Stomach smooth muscle (tissue), 2 donors: ENCODE results near the gene TICAM1.
"Not testable (repeated sequence)": the region's sequence is repeated elsewhere in the genome, so short reads cannot be mapped to it uniquely, and the experiment has no call there.

Source experiments
- H3K27ac ChIP-seq: one replicate; pipeline ENCODE4 v1.7.0; 2013; ENCODE audit warnings: mild to moderate bottlenecking, low read length, inconsistent platforms
- H3K27me3 ChIP-seq, 2 donors: one replicate each; pipeline ENCODE4 v1.7.0; 2013; ENCODE audit warnings: low read length in 2 of 2; ENCODE audit not compliant: insufficient read depth in 2 of 2, control insufficient read depth in 1 of 2
- H3K36me3 ChIP-seq, 2 donors: one replicate each; pipeline ENCODE4 v1.7.0; 2013; ENCODE audit warnings: low read length in 2 of 2; ENCODE audit not compliant: control insufficient read depth in 2 of 2, insufficient read depth in 2 of 2
- H3K4me1 ChIP-seq: one replicate; pipeline ENCODE4 v1.7.0; 2013; ENCODE audit warnings: low read length; ENCODE audit not compliant: control insufficient read depth, insufficient read depth
- H3K4me3 ChIP-seq, 2 donors: one replicate each; pipeline ENCODE4 v1.7.0; 2013; ENCODE audit warnings: low read length in 2 of 2
- H3K9ac ChIP-seq, 2 donors: one replicate each; pipeline ENCODE4 v1.7.0; 2013; ENCODE audit warnings: low read length in 2 of 2, mild to moderate bottlenecking in 1 of 2
- H3K9me3 ChIP-seq, 2 donors: one replicate each; pipeline ENCODE4 v1.7.0; 2013; ENCODE audit warnings: low read length in 2 of 2; ENCODE audit not compliant: control insufficient read depth in 2 of 2
- donor health status: healthy.
- donor health status: Pancreatic carcinoma.

Gene TICAM1

DNA sequence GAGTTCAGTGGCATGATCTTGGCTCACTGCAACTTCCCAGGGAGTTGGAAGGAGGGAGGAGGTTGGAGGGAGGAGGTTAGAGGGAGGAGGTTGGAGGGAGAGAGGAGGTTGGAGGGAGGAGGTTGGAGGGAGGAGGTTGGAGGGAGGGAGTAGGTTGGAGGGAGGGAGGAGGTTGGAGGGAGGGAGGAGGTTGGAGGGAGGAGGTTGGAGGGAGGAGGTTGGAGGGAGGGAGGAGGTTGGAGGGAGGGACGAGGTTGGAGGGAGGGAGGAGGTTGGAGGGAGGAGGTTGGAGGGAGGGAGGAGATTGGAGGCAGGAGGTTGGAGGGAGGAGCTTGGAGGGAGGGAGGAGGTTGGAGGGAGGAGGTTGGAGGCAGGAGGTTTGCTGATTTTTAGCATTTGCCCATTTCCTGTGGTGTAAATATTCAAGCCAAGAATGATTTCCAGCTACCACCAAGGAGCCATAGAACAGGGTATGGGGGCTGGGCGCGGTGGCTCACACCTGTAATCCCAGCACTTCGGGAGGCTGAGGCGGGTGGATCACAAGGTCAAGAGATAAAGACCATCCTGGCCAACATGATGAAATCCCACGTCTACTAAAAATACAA is 45.0 kb downstream of the TICAM1 start:
- not testable (repeated sequence) for H3K27me3 ChIP-seq, H3K4me1 ChIP-seq, H3K27ac ChIP-seq, H3K9me3 ChIP-seq, H3K36me3 ChIP-seq, H3K9ac ChIP-seq, H3K4me3 ChIP-seq

- H3K4me3 ChIP-seq = no peak overlapping the region
- no peak overlapping the region for H3K27ac ChIP-seq
- H3K4me1 ChIP-seq = no peaks in the 10 kb centered on the region
- peaks cover 2 to 3% of the 10 kb centered on the region in 2 donors for H3K27me3 ChIP-seq
- H3K9ac ChIP-seq = no peak overlapping the region
- peaks cover 0 to 4% of the 10 kb centered on the region in 2 donors for H3K9me3 ChIP-seq
- H3K36me3 ChIP-seq = no peaks in the 10 kb centered on the region
Measured at GRCh38 chr19:4781801-4782200, 49.7 kb downstream of the TICAM1 start.

GRCh38 chr19:4780860-4781259 is 50.7 kb downstream of the TICAM1 start:
- Histone ChIP-seq H3K4me1 (no peaks in the 10 kb centered on the region), H3K4me3 (no peak overlapping the region), H3K27me3 (peaks cover 3 to 6% of the 10 kb centered on the region in 2 donors), H3K9me3 (peaks cover 0 to 4% of the 10 kb centered on the region in 2 donors), H3K36me3 (no peaks in the 10 kb centered on the region), H3K9ac (no peak overlapping the region), H3K27ac (no peak overlapping the region)

- H3K9me3 ChIP-seq, H3K4me1 ChIP-seq, H3K9ac ChIP-seq, H3K4me3 ChIP-seq, H3K36me3 ChIP-seq, H3K27ac ChIP-seq: not testable (repeated sequence)
- peaks cover 0 to 10% of the 10 kb centered on the region in 2 donors for H3K27me3 ChIP-seq
Measured at GRCh38 chr19:4778124-4778523, 53.4 kb downstream of the TICAM1 start.

- H3K4me3 ChIP-seq = no peak overlapping the region
- H3K4me1 ChIP-seq = no peaks in the 10 kb centered on the region
- H3K27me3 ChIP-seq = peaks cover 0 to 12% of the 10 kb centered on the region in 2 donors
- H3K9ac ChIP-seq = no peak overlapping the region
- no peak overlapping the region for H3K27ac ChIP-seq
- H3K36me3 ChIP-seq = no peaks in the 10 kb centered on the region
- H3K9me3 ChIP-seq = peaks cover 0 to 4% of the 10 kb centered on the region in 2 donors
Measured at GRCh38 chr19:4776436-4777211, 54.9 kb downstream of the TICAM1 start.

GRCh38 chr19:4775627-4776152 is 55.8 kb downstream of the TICAM1 start:
- Histone ChIP-seq H3K9ac (no peak overlapping the region), H3K4me1 (no peaks in the 10 kb centered on the region), H3K4me3 (no peak overlapping the region), H3K36me3 (no peaks in the 10 kb centered on the region), H3K27me3 (peaks cover 0 to 12% of the 10 kb centered on the region in 2 donors), H3K9me3 (no peaks in the 10 kb centered on the region), H3K27ac (no peak overlapping the region)

DNA sequence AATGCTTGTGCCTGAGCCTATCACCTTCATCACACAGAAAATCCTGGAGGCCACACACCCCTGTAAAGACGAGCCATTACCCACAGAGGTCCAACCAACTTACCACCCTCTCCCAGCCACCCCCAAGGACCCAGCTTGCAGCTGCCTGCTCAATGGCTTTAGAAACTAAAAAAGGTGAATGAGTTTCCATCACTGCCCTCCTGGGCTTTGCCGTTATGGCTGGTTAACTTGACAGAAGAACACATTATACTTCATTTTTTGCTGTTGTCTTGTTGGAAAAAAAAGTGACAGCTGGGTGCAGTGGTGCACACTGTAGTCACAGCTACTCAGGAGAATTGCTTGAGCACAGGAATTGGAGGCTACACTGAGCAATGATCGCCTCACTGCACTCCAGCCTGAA is 57.4 kb downstream of the TICAM1 start:
- no peak overlapping the region for H3K9ac ChIP-seq
- no peaks in the 10 kb centered on the region for H3K9me3 ChIP-seq
- no peak overlapping the region for H3K4me3 ChIP-seq
- H3K4me1 ChIP-seq = peaks cover 2% of the 10 kb centered on the region
- H3K36me3 ChIP-seq = no peaks in the 10 kb centered on the region
- H3K27me3 ChIP-seq = peaks cover 0 to 12% of the 10 kb centered on the region in 2 donors
- no peak overlapping the region for H3K27ac ChIP-seq

DNA sequence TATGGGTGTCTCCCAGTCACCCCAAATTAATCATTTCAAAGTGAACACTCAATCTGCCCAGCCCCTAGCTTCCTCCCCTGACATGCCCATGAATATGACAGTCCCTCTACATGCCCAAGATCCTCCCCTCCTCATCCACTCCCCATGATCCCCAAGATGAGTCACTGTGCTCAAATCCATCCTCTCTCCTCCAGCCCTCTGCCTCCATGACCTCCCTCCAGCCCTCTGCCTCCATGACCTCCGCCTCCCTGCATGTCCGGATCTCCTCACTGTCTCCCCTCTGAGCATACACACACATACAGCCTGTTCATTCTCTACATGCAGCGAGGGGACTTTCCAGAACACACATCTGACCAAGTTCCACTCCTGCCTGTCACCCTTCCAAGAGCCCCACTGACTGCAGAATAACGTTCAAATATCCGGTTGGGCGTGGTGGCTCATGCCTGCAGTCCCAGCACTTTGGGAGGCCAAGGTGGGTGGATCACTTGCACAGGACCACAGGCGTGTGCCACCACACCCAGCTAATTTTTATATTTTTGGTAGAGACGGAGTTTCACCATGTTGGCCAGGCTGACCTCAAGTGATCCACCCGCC is 58.4 kb downstream of the TICAM1 start:
- H3K27me3 ChIP-seq = peaks cover 0 to 12% of the 10 kb centered on the region in 2 donors

DNA sequence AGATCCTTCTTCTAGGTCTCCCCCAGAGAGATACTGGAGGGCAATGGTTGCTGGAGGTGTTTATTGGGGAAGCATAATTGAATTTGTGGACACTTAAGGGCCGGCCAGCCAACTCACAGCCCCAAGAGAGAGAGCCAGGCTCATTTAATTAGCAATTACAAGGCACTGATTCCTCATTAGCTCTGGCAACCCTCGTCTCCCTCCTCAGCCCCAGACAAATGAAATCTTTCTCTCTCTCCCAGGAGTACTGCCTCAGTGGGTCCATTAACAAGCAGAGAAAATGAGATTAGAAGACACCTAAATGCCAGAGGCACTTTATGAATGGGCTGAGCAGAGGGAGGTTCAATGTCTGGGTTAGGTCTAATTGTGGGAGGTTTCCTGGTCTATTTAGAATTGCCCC is 58.9 kb downstream of the TICAM1 start:
- Histone ChIP-seq H3K27me3 (peaks cover 0 to 12% of the 10 kb centered on the region in 2 donors), H3K4me1 (peaks cover 2% of the 10 kb centered on the region), H3K27ac (no peak overlapping the region), H3K36me3 (no peaks in the 10 kb centered on the region), H3K4me3 (no peak overlapping the region), H3K9ac (no peak overlapping the region), H3K9me3 (no peaks in the 10 kb centered on the region)

More for the DNA sequence above, 58.4 kb downstream of the TICAM1 start:
- peaks cover 2% of the 10 kb centered on the region for H3K4me1 ChIP-seq
- no peak overlapping the region for H3K9ac ChIP-seq
- no peak overlapping the region for H3K4me3 ChIP-seq
- no peak overlapping the region for H3K27ac ChIP-seq
- no peaks in the 10 kb centered on the region for H3K9me3 ChIP-seq
- H3K36me3 ChIP-seq = no peaks in the 10 kb centered on the region

DNA sequence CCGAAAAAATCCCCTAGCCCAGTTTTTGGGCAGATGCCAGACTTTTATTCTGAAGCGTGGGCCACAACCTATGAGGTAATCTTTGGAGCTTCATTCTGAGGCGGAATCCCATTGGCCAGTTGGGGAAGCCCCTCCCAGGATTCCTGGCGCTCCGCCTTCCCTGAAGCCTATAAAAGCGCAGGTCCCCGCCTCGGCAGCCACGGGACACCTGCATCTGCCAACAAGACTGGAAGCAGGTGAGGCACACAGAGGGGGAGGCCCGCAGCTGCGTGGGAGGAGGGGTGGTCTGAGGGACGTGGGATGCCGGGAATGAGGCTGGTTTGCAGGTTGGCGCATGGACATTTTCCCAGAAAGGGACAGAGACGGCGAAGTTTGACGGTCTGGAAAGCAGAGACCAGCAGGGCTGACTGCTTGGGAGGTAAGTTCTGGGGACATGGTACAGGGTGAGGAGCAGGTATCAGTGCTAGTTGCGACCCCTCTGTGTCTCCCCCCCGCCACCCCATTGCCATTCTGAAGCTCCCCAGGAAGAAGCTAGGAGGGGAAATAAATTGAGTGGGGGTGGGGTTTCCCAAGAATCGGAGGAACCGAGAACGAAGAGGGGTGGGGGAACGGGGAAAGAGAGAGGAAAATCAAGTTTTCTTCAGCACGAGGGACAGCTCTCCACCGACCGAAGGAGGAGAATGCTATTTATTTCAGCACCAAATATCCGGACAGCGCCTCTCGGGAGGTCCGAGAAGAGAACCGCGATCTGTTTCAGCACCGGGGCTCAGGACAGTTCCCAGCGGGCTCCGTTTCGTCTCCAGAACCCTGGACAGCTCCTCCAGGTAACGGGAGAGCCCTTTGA is 62.4 kb downstream of the TICAM1 start:
- Histone ChIP-seq H3K27ac (no peak overlapping the region), H3K9ac (no peak overlapping the region), H3K4me3 (no peak overlapping the region), H3K9me3 (no peaks in the 10 kb centered on the region), H3K4me1 (peaks cover 2% of the 10 kb centered on the region), H3K36me3 (no peaks in the 10 kb centered on the region), H3K27me3 (peaks cover 0 to 2% of the 10 kb centered on the region in 2 donors)
